GM21447 (cell line): ENCODE data around the gene NCBP2.
A peak's percentile ranks its signal among the peaks of the same experiment; 100 is the strongest.

Experiments used
- ATAC-seq: cut with Tn5 transposase; IDR thresholded peaks from one replicate; pipeline ENCODE4 v1.9.1; 2021; ENCODE audit not compliant: unreplicated experiment

NCBP2 gene

DNA sequence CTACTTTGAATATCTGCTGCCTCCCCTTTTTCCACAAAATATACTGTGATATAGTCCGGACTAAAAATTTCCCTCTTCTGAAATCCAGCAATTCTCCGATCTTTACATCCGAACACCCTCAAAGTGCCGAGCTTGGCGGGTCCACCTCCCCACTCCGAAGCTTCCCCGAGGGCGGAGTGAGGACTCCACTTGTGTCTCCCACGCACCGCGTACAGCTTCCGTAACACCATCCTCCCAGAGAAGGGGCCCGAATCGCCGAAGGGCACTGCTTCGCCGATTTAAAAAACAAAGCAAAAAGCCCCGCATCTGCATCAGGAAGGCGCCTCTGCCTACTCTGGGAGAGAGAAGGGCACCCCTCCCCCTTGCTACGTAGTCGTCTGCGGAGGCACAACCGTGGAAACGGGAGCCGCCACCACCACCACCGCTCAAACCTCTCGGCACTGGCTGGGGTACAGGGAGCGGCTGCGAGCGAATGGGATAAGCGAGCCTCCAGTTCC is 551 bp downstream of the NCBP2 start:
- ATAC-seq = peak; percentile 40

GRCh38 chr3:196938576-196938975 is 3.8 kb downstream of the NCBP2 start:
- no peak for ATAC-seq

- no peak for ATAC-seq
These were observed 4.2 kb downstream of the NCBP2 start for GRCh38 chr3:196938124-196938523.

DNA sequence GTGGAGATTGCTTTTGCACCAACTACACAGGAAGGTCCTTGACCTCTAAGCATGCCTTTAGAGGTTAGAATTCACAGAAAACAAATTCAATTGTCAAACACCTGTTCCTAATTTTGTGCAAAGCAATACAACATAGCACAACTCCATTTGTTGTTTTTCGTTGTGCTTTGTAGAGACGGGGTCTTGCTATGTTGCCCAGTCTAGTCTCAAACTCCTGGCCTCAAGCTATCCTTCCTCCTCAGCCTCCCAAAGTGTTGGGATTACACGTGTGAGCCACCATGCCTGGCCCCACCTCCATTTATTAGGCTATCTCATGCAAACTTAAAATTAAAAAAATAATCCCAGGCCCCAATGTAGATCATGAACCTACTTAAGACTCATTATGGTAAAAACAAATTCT is 6.0 kb downstream of the NCBP2 start:
- no peak for ATAC-seq

GRCh38 chr3:196932600-196932999 is 9.7 kb downstream of the NCBP2 start:
- ATAC-seq = no peak

GRCh38 chr3:196931828-196932587 is 10.3 kb downstream of the NCBP2 start:
- ATAC-seq = peak; percentile 61

DNA sequence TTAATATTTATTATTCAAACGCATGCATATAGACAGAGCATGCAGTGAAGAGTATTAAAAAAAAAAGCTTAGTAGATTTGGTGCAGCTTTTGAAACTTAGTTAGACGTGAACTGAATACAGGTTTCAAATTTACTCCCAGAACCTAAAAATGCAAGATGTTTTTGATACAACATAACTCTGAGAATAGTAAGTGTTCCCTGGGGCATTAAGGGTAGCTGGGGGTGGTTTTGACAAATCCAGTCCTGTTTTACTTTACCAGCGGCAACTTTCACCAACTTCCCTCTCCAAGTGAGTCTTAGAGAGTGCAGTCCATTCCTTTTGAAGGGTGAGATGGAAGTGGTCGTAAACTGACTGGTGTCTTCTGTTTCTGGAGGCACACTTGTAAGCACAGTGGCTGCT is 11.2 kb downstream of the NCBP2 start:
- no peak for ATAC-seq

DNA sequence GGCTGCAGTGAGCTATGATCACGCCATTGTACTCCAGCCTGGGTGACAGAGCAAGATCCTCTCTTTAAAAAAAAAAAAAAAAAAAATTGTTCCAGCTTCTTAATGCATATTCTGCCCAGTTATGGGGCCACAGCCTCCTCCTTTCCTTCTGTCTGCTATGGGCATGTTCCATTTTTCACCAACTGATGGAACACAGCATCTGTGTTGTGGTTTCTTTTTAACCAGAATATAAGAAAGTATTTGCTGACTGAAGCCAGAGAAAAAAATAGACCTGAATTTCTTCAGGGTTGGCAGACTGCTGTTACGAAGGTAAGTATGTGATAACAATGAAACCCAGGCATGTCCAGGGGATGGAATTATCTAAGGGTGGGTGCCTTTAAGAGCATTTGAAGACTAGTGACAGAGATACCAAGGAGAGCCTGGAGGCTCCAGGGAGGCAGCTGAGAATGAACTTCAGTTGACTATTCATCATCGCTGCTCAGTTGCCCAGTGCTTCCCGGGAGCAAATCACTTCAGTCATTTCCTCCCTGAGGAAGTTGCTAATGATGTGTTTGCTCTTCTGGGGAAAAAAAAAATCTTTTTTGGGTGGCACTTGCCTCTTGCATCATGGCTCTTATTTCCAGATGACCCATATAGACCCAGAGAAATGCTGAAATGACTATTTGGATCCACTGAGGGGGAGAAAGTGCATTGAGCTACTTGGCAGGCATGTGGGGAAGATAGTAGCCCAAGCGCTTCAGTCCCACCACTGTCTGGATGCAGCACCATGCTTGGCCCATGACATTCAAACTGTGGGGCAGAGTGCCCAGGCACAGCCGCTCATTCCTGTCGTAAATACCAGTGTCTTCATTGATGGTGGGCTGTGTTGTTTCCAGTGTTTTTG is 14.5 kb downstream of the NCBP2 start:
- ATAC-seq = no peak

DNA sequence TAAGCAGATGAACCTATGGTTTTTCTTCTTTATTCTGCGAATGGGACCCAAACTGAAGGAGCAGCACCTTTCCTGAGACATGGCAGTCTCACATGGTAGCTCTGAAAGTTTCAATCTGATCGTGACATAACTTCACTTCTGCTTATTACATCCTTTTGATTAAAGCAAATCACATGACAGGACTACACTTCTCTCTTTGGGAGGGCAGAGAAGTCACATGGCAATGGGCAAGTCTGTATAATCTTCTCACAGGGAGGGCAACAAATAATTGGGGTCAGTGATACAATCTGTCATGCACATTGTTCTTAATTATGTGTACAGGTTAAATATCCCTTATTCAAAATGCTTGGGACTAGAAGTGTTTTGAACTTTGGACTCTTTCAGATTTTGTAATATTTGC is 21.6 kb downstream of the NCBP2 start:
- no peak for ATAC-seq

- no peak for ATAC-seq
These were observed 23.4 kb downstream of the NCBP2 start for GRCh38 chr3:196918968-196919367.

DNA sequence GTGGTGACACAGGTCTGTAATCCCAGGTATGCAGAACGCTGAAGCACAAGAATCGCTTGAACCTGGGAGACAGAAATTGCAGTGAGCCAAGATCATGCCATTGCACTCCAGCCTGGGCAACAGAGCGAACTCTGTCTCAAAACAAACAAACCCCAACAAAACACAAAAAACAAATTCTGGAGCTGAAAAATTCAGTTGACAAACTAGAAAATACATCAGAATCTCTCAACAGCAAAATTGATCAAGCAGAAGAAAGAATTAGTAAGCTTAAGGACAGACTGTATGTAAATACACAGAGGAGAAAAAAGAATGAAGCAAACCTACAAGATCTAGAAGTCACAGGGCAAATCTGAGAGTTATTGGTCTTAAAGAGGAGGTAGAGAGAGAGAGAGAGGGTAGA is 25.3 kb downstream of the NCBP2 start:
- no peak for ATAC-seq

DNA sequence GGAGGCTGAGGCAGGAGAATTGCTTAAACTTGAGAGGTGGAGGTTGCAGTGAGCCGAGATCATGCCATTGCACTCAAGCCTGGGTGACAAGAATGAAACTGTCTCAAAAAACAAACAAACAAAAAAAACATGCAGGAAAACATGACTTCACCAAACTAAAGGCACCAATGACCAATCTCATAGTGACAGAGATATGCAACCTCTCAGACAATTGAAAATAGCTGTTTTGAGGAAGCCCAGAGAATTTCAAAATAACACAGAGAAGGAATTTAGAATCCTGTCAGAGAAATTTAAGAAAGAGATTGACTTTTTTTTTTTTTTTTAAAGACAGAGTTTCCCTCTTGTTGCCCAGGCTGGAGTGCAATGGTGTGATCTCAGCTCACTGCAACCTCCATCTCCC is 26.1 kb downstream of the NCBP2 start:
- ATAC-seq = no peak

GRCh38 chr3:196915375-196915774 is 27.0 kb downstream of the NCBP2 start:
- ATAC-seq = no peak

DNA sequence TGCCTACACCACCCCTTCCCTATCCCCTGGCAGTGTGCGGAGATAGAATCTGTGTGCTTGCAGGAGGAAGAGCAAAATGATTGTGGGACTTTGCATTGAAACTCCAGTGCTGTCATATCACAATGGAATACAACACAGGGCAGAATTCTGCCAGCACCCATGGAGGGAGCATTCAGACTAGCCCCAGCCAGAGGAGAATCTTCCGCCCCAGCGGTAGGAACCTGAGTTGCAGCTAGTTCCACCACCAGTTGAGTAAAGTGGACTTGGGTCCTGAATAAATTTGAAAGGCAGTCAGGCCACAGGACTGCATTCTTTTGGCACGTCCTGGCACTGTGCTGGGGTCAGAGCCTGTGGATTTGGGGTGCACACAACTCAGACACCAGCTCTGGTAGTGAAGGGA is 27.5 kb downstream of the NCBP2 start:
- ATAC-seq = no peak

- no peak for ATAC-seq
These were observed 38.6 kb downstream of the NCBP2 start for GRCh38 chr3:196903740-196904139.

DNA sequence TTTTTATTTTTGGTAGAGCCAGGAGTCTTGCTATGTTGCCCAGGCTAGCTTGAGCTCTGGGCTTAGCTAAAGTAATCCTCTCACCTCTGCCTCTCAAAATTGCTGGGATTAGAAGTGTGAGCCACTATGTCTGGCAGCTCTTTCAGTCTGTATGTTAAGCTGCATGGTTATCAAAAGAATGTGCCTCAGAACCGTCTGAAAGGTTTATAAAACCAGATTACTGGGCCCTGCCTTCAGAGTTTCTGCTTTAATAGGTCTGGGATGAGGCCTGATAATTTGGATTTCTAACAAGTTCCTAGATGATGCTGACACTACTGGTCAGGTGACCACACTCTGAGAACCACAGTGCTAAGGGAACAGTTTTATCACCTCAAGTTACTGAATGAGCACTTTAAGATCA is 40.0 kb downstream of the NCBP2 start:
- ATAC-seq = no peak

DNA sequence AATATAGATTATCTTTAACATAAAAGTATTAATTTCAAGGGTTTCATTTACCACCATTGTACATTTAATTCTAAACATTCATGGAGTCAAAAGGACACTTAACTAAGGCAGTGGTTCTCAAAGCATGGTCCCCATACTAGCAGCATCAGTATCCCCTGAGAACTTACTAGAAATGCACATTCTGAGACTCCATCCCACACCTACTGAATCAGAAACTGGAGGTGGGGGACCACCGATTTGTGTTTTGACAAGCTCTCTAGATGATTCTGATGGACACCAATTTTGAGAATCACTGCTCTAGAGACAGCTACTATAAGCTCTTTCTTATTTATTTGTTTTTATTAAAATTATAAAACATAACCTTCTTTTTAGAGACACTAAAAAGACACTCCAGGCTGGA is 40.6 kb downstream of the NCBP2 start:
- ATAC-seq = no peak

- no peak for ATAC-seq
These were observed 46.1 kb downstream of the NCBP2 start for GRCh38 chr3:196896229-196896628.

DNA sequence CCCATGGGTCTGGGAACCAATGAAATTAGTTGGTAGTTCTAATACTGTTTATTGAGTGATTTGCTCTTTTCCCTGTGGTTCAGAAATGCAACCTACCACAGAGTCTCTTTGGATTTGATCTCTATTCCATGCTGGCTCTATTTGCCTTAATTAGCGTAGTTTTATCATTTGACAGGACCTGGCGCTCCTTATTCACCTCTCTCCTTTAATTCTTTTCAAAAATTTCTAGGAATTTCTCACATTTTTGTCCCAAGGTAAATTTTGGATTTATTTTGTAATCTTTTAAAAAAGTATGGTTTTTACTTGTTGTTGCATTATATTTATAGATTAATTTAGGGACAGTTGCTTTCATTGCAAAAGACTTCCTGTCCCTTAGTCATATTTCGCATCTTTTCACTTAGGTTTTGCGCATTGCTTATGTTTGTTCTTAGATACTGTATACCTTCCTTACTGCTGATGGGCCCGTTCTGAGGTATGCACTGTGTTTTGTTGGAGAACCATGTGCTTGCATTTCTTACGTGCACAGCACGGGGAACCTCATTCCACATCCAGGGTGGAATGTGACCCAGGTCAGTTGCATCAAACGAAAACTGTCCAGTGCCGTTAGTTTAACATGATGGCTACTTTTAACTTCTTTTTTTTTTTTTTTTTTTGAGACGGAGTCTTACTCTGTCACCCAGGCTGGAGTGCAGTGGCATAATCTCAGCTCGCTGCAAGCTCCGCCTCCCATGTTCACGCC is 47.6 kb downstream of the NCBP2 start:
- no peak for ATAC-seq

- ATAC-seq = no peak
These were observed 52.3 kb downstream of the NCBP2 start for GRCh38 chr3:196889844-196890708.
